ENCODE data around the gene PPA1. TPM values are rescaled to one million over a fixed set of nuclear protein-coding genes. Genes with fewer than 3 reads are reported as not detected.

The PPA1 gene
- total and polyA plus RNA-seq, 2 donors (not counting 1 experiment from before 2014, with no cell fraction given), result 28.6 to 40.6 TPM

DNA sequence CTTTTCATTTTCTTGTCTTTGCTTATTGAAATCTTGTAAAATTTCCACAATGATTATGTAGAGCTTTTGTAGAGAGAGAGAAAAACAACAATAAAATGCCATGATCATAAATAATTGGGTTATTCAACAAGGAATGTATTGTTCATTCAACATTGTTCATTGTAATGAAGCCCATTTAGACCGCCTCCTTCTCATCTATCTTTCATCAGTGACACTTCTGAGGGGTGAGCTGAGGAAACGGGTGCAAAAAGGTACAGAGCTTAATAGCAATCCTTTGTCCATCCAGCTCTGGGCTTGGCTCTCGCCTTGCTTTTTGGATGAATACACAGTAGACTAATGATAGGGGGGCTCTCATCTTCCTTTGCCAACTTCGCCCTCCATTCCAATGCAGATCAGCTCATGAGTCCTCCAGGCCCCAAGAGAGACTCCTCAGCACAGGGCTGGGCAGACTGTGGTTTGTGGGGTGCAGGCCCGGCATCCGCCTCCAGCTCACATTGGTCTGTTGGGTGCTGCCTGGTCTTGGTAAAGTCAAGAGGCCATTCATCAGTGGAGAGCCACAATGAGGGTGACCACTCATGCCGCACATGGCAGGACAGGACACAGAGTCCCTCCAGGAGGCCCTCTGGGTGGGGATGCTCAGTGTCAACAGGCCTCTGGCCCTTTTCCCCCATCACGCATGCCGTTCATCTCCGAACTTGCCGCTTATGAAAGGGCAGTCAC is 17.9 kb upstream of the PPA1 start:
- POLR2A ChIA-PET, result no interaction called here
- peaks cover 11 to 15% of the 10 kb centered on the region in 2 donors for H3K4me1 ChIP-seq (ENCODE audit: control insufficient read depth in 2 of 2, insufficient read depth in 2 of 2, low read length in 2 of 2)
- H3K9me3 Mint-ChIP-seq (ENCODE audit: insufficient read depth), result no peaks in the 10 kb centered on the region
- no peak for DNase-seq
- H3K27me3 ChIP-seq (replicated peaks in 1 of 4; ENCODE audit: control extremely low read depth in 1 of 4, control insufficient read depth in 3 of 4, insufficient read depth in 4 of 4, low read length in 3 of 4), result peaks cover 0 to 35% (median 11%) of the 10 kb centered on the region in 4 experiments
- CTCF ChIA-PET, result interaction anchor here (0.6 to 1.2 kb wide), 2 partner anchors 96 to 113 kb away, joined by 3 to 7 read pairs; no protein-coding TSS in a partner anchor
- no peak overlapping the region for H3K4me3 Mint-ChIP-seq
- no peak for TF ChIP-seq EZH2 (IDR thresholded peaks at IDR 0.05; ENCODE audit: borderline replicate concordance, insufficient read depth, low read depth, low read length, poor library complexity, severe bottlenecking)
- no peak for TF ChIP-seq CTCF (IDR thresholded peaks at IDR 0.05)
- H3K9me3 ChIP-seq (ENCODE audit: control extremely low read depth in 1 of 3, control insufficient read depth in 2 of 3, insufficient read depth in 1 of 3, low read length in 2 of 3), result peaks cover 0 to 7% (median 0%) of the 10 kb centered on the region in 3 donors
- no peak overlapping the region for H3K4me2 ChIP-seq (replicated peaks; ENCODE audit: low read depth, low read length, poor library complexity, severe bottlenecking)
- peaks cover 9% of the 10 kb centered on the region for H3K4me1 Mint-ChIP-seq
- no peak for ATAC-seq (ENCODE audit: low read depth)
- H3K79me2 ChIP-seq (ENCODE audit: control insufficient read depth, insufficient read depth, low read length), result no peaks in the 10 kb centered on the region
- intact Hi-C loops (cut with micrococcal nuclease), result no loop called here
- no peaks in the 10 kb centered on the region for H3K36me3 ChIP-seq (replicated peaks in 1 of 2; ENCODE audit: control extremely low read depth in 1 of 2, control insufficient read depth in 1 of 2, extremely low read depth in 1 of 2, insufficient read depth in 2 of 2, low read length in 1 of 2)
- no peak overlapping the region for H3K27ac Mint-ChIP-seq
- H3K9ac ChIP-seq (ENCODE audit: low read length), result no peak overlapping the region
- no peak overlapping the region for H3K27ac ChIP-seq (ENCODE audit: low read length in 2 of 2)
- no peak overlapping the region for H2AFZ ChIP-seq (ENCODE audit: insufficient read depth, low read depth, low read length, poor library complexity, severe bottlenecking)
- H4K20me1 ChIP-seq (ENCODE audit: control insufficient read depth, insufficient read depth, low read length, poor library complexity, severe bottlenecking), result no peaks in the 10 kb centered on the region
- WGBS (ENCODE audit: insufficient coverage), result 91% methylated on average over 7 of the region's 11 CpGs
- H3K27me3 Mint-ChIP-seq, result peaks cover 45% of the 10 kb centered on the region
- H3K4me3 ChIP-seq (ENCODE audit: control extremely low read depth in 1 of 5, extremely low read depth in 1 of 5, insufficient read depth in 1 of 5, low read depth in 2 of 5, low read length in 4 of 5), result no peak overlapping the region

DNA sequence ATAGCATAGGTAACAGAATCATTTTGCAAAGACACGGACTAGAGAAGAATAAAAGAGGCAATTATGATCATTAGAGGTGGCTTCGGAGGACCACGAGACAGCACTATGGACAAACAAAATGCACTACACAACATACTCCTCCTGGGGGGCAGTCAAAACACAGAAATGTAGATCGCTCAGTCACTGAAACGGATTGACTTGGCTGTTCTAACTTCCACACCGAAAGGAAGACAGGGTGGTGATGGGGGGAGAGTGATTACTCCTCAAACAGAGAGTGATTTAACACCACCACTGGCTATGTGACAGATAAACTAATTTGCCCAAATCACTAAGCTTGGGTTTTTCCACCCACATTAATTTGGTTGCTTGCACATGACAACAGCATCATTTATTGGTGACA is 14.1 kb upstream of the PPA1 start:
- ChIA-PET CTCF (interaction anchor here (1.4 kb wide), 1 partner anchor 26 kb away, joined by 3 read pairs; no protein-coding TSS in a partner anchor), POLR2A (no interaction called here)
- ATAC-seq (ENCODE audit: low read depth) (no peak), DNase-seq (no peak)
- no peaks in the 10 kb centered on the region for H3K36me3 ChIP-seq (replicated peaks in 1 of 2; ENCODE audit: control extremely low read depth in 1 of 2, control insufficient read depth in 1 of 2, extremely low read depth in 1 of 2, insufficient read depth in 2 of 2, low read length in 1 of 2)
- H3K27me3 ChIP-seq (replicated peaks in 1 of 4; ENCODE audit: control extremely low read depth in 1 of 4, control insufficient read depth in 3 of 4, insufficient read depth in 4 of 4, low read length in 3 of 4), result peaks cover 0 to 6% (median 0%) of the 10 kb centered on the region in 4 experiments
- no peak for TF ChIP-seq EZH2 (IDR thresholded peaks at IDR 0.05; ENCODE audit: borderline replicate concordance, insufficient read depth, low read depth, low read length, poor library complexity, severe bottlenecking)
- TF ChIP-seq CTCF (IDR thresholded peaks at IDR 0.05), result no peak
- Mint-ChIP-seq H3K27me3 (peaks cover 36% of the 10 kb centered on the region), H3K4me3 (no peak overlapping the region), H3K4me1 (no peaks in the 10 kb centered on the region), H3K27ac (no peak overlapping the region), H3K9me3 (ENCODE audit: insufficient read depth) (no peaks in the 10 kb centered on the region)
- no peaks in the 10 kb centered on the region for H4K20me1 ChIP-seq (ENCODE audit: control insufficient read depth, insufficient read depth, low read length, poor library complexity, severe bottlenecking)
- intact Hi-C loops (cut with micrococcal nuclease), result no loop called here
- no peak overlapping the region for H3K9ac ChIP-seq (ENCODE audit: low read length)
- no CpG with 5 or more reads among the region's 6 CpGs for WGBS (ENCODE audit: insufficient coverage)
- H3K4me1 ChIP-seq (ENCODE audit: control insufficient read depth in 2 of 2, insufficient read depth in 2 of 2, low read length in 2 of 2), result no peaks in the 10 kb centered on the region
- no peak overlapping the region for H2AFZ ChIP-seq (ENCODE audit: insufficient read depth, low read depth, low read length, poor library complexity, severe bottlenecking)
- H3K27ac ChIP-seq (ENCODE audit: low read length in 2 of 2), result no peak overlapping the region
- H3K9me3 ChIP-seq (ENCODE audit: control extremely low read depth in 1 of 3, control insufficient read depth in 2 of 3, insufficient read depth in 1 of 3, low read length in 2 of 3), result peaks cover 0 to 4% (median 1%) of the 10 kb centered on the region in 3 donors
- H3K4me3 ChIP-seq (ENCODE audit: control extremely low read depth in 1 of 5, extremely low read depth in 1 of 5, insufficient read depth in 1 of 5, low read depth in 2 of 5, low read length in 4 of 5), result no peak overlapping the region
- H3K4me2 ChIP-seq (replicated peaks; ENCODE audit: low read depth, low read length, poor library complexity, severe bottlenecking), result no peak overlapping the region
- H3K79me2 ChIP-seq (ENCODE audit: control insufficient read depth, insufficient read depth, low read length), result no peaks in the 10 kb centered on the region

Data from B cell (primary cell).